Endothelial cell (in vitro differentiated cells): ENCODE results near the gene C12orf60. TPM values are rescaled to one million over a fixed set of nuclear protein-coding genes. Genes with fewer than 3 reads are reported as not detected.

Experiments used
- DNase-seq: peaks from one replicate; pipeline ENCODE4 v3.0.0; 2021; ENCODE audit warnings: low spot score
- H3K27ac Mint-ChIP-seq: one replicate; pipeline ENCODE4 v1.8.0; 2021; ENCODE audit warnings: mixed read lengths, inconsistent platforms; ENCODE audit not compliant: unreplicated experiment
- H3K27me3 Mint-ChIP-seq: one replicate; pipeline ENCODE4 v1.8.0; 2021; ENCODE audit warnings: mild to moderate bottlenecking, moderate library complexity, mixed read lengths, inconsistent platforms; ENCODE audit not compliant: unreplicated experiment
- H3K36me3 Mint-ChIP-seq: one replicate; pipeline ENCODE4 v1.8.0; 2021; ENCODE audit warnings: mild to moderate bottlenecking, low read depth, mixed read lengths, inconsistent platforms; ENCODE audit not compliant: unreplicated experiment
- H3K4me1 Mint-ChIP-seq: one replicate; pipeline ENCODE4 v1.8.0; 2021; ENCODE audit warnings: mild to moderate bottlenecking, mixed read lengths, inconsistent platforms; ENCODE audit not compliant: unreplicated experiment
- H3K4me3 Mint-ChIP-seq: one replicate; pipeline ENCODE4 v1.8.0; 2021; ENCODE audit warnings: mild to moderate bottlenecking, mixed read lengths, inconsistent platforms; ENCODE audit not compliant: unreplicated experiment
- H3K9me3 Mint-ChIP-seq: one replicate; pipeline ENCODE4 v1.8.0; 2021; ENCODE audit warnings: mixed read lengths, inconsistent platforms; ENCODE audit not compliant: unreplicated experiment
- CTCF ChIP-seq: fragments of 200-600 bp; sonication (generic); IDR thresholded peaks from one replicate; pipeline ENCODE4 v1.5.0; 2021; ENCODE audit warnings: antibody characterized with exemption; ENCODE audit not compliant: unreplicated experiment
- total RNA-seq: library from RNA; stranded (reverse); fragmentation: NEBNext Ultra II Directional; extraction: Animal tissue kit (Norgen Biotek cat#: 25700); gene quantifications from one replicate; pipeline ENCODE4 v1.2.1, GENCODE V29; 2021; ENCODE audit not compliant: unreplicated experiment

Gene C12orf60
- total RNA-seq, 1 donor from 2014 or later, result 1.8 TPM

DNA sequence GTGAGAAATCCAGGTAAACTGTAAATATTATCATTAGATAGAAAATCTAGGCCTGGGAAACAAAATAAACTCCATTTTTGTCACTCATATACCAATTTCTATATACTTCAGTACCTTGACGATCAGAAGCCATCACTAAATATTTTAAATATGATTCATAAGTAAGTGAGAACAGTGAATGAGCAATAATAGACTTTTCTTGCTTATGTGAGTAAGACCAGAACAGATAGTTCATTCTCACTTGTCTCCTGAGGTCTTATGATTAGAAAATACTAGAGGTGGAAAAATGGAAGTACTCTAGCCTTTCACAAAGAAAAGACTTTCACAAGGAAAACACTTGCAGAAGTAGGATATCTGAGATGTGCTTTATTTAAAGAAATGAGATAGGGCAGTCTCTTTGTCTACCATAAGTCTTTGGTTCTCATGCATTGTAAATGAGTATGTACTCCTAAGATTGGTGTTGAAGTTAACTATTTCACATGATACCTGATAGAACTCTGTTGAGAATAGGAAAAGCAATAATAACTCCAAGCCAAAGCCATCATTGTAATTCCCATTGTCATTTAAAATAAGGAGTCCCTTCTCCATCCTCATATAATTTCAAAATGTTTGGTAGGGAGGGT, 20.7 kb downstream of the C12orf60 start:
- DNase-seq, result no peak
- H3K4me3 Mint-ChIP-seq, result no peak overlapping the region
- no peaks in the 10 kb centered on the region for H3K9me3 Mint-ChIP-seq
- no peaks in the 10 kb centered on the region for H3K4me1 Mint-ChIP-seq
- H3K36me3 Mint-ChIP-seq, result no peaks in the 10 kb centered on the region
- TF ChIP-seq CTCF, result no peak
- no peaks in the 10 kb centered on the region for H3K27me3 Mint-ChIP-seq
- H3K27ac Mint-ChIP-seq, result no peak overlapping the region

- no peak for TF ChIP-seq CTCF
- no peak for DNase-seq
- no peaks in the 10 kb centered on the region for H3K9me3 Mint-ChIP-seq
- H3K27ac Mint-ChIP-seq, result no peak overlapping the region
- no peaks in the 10 kb centered on the region for H3K27me3 Mint-ChIP-seq
- H3K4me3 Mint-ChIP-seq, result no peak overlapping the region
- H3K36me3 Mint-ChIP-seq, result no peaks in the 10 kb centered on the region
- no peaks in the 10 kb centered on the region for H3K4me1 Mint-ChIP-seq
Observed at GRCh38 chr12:14825256-14825655, 21.8 kb downstream of the C12orf60 start.

DNA sequence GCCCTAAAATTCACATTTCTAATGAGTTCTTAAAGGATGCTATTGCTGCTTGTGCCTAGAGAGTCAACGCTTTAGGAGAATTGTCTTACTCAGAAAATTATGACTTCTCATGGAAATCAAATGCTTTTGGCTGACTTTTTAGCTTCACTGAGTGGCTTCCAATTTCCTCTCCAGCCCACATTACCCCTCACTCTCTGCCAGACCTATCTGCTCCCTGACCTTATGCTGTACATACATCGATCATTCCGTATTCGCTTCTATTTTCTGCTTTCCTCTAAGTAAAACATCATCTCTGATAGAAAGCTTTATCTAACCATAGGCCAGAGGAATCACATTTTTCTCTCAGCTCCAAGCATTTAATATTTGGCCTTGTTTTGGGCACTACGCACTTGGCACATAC, 23.0 kb downstream of the C12orf60 start:
- no peaks in the 10 kb centered on the region for H3K27me3 Mint-ChIP-seq
- H3K4me3 Mint-ChIP-seq, result no peak overlapping the region
- TF ChIP-seq CTCF, result no peak
- no peaks in the 10 kb centered on the region for H3K36me3 Mint-ChIP-seq
- H3K27ac Mint-ChIP-seq, result no peak overlapping the region
- H3K9me3 Mint-ChIP-seq, result no peaks in the 10 kb centered on the region
- H3K4me1 Mint-ChIP-seq, result no peaks in the 10 kb centered on the region
- no peak for DNase-seq

- H3K9me3 Mint-ChIP-seq, result no peaks in the 10 kb centered on the region
- TF ChIP-seq CTCF, result no peak
- peaks cover under 1% of the 10 kb centered on the region for H3K27me3 Mint-ChIP-seq
- no peaks in the 10 kb centered on the region for H3K4me1 Mint-ChIP-seq
- DNase-seq, result no peak
- no peak overlapping the region for H3K4me3 Mint-ChIP-seq
- H3K27ac Mint-ChIP-seq, result no peak overlapping the region
- no peaks in the 10 kb centered on the region for H3K36me3 Mint-ChIP-seq
Observed at GRCh38 chr12:14827043-14827442, 23.6 kb downstream of the C12orf60 start.

DNA sequence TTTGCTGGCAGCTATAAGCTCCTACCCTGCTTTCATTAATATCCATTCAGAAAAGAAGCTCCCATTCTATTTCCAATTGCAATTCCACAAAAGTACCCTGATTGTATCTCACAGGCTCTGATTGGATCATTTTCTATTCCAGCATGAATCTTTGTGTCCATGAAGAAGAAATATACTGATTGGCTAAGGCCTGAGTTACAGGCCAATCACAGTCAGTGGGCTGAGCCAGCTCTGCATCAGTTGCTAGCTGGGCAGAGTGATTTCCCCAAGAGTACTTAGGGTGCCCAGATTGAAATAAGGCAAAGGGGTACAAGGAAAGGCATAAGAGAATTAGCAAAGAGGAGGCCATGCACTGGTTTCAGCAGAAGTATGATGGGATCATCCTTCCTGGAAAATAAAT, 25.4 kb downstream of the C12orf60 start:
- H3K4me1 Mint-ChIP-seq, result peaks cover 7% of the 10 kb centered on the region
- H3K36me3 Mint-ChIP-seq, result no peaks in the 10 kb centered on the region
- no peak for TF ChIP-seq CTCF
- no peak overlapping the region for H3K27ac Mint-ChIP-seq
- no peaks in the 10 kb centered on the region for H3K9me3 Mint-ChIP-seq
- peaks cover 4% of the 10 kb centered on the region for H3K27me3 Mint-ChIP-seq
- DNase-seq, result no peak
- H3K4me3 Mint-ChIP-seq, result no peak overlapping the region
